GM12872 (cell line): ENCODE measurements around the gene CA5B.

Experiments used
- CTCF ChIP-seq: IDR thresholded peaks from 3 replicates; pipeline ENCODE4 v1.5.1; 2011; ENCODE audit warnings: low read depth, mild to moderate bottlenecking, low read length, moderate library complexity; ENCODE audit not compliant: insufficient read depth

Gene CA5B

GRCh38 chrX:15719324-15719968, 18.6 kb upstream of the CA5B start:
- no peak for TF ChIP-seq CTCF

GRCh38 chrX:15721911-15722310, 16.2 kb upstream of the CA5B start:
- no peak for TF ChIP-seq CTCF

- TF ChIP-seq CTCF, result no peak
Observed at GRCh38 chrX:15723887-15724517, 14.1 kb upstream of the CA5B start.

GRCh38 chrX:15724911-15725310, 13.2 kb upstream of the CA5B start:
- TF ChIP-seq CTCF, result no peak

GRCh38 chrX:15737190-15737958, 696 bp upstream of the CA5B start:
- TF ChIP-seq CTCF, result no peak

GRCh38 chrX:15739886-15740285, 1.8 kb downstream of the CA5B start:
- no peak for TF ChIP-seq CTCF

GRCh38 chrX:15744181-15744867, 6.3 kb downstream of the CA5B start:
- TF ChIP-seq CTCF, result no peak
